ENCODE measurements around the gene LGALS7B.
A peak's percentile ranks its signal among the peaks of the same experiment; 100 is the strongest.
"Not testable (repeated sequence)": the region's sequence is repeated elsewhere in the genome, so short reads cannot be mapped to it uniquely, and the experiment has no call there.

The LGALS7B gene

GRCh38 chr19:38770228-38770948 is 18.6 kb upstream of the LGALS7B start:
- DNase-seq = not testable (repeated sequence)

- not testable (repeated sequence) for DNase-seq
Measured at GRCh38 chr19:38770949-38771275, 18.1 kb upstream of the LGALS7B start.

GRCh38 chr19:38771569-38771968 is 17.4 kb upstream of the LGALS7B start:
- DNase-seq = not testable (repeated sequence)

GRCh38 chr19:38773469-38774177 is 15.4 kb upstream of the LGALS7B start, which contains the start of gene LGALS7:
Gene LGALS7 (minus strand): TSS chr19:38773517. CDS start chr19:38773492, 25 bp downstream.
- DNase-seq = no peak

DNA sequence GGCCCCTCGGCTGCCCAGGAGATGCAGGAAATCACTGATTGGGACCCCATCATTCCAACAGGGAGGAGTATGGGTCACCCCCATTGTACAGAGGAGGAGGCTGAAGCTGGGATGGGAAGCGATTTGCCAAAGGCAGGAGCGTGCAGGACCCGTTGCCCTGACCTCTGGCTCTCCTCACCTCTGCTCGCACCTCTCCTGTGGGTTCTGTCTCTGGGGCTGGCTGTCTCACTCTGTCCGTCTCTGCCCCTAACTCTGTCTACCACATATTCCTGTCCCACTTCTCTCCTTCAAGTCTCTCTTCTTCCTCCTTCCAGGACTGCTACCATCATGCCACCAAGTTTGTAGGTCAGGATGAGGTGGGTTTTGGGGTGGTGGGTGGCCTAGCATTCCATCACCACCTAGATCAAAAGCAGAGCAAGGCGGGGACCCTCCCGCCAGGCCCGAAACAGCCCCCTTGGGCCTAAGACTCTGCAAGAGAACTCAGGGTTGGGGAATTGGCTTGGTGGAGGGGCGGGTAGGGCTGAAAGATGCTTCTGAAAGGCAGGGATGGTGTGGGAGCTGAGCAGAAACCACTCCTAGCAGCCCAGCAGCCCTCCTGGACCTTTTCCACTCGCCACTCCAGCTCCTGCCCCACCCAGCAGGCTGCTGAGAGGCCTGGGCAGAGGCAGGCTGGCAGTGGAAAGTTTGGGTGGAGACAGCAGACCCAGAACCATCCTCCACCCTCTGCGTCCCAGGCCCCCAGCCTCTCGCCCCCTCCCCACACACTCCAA is 14.6 kb upstream of the LGALS7B start:
- DNase-seq = no peak

- DNase-seq = no peak
Measured at GRCh38 chr19:38778733-38779132, 10.3 kb upstream of the LGALS7B start.

DNA sequence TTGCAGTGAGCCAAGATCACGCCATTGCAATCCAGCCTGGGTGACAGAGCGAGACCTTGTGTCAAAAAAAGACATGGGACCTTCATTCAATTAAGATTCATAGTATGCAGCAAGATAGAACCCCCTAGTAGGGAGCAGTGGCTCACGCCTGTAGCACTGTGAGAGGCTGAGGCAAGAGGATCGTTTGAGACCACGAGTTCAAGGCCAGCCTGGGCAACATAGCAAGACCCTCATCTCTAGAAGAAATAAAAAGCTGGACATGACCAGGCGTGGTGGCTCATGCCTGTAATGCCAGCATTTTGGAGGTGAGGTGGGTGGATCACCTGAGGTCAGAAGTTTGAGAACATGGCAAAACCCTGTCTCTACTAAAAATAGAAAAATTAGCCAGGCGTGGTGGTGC is 8.6 kb upstream of the LGALS7B start:
- DNase-seq = no peak

DNA sequence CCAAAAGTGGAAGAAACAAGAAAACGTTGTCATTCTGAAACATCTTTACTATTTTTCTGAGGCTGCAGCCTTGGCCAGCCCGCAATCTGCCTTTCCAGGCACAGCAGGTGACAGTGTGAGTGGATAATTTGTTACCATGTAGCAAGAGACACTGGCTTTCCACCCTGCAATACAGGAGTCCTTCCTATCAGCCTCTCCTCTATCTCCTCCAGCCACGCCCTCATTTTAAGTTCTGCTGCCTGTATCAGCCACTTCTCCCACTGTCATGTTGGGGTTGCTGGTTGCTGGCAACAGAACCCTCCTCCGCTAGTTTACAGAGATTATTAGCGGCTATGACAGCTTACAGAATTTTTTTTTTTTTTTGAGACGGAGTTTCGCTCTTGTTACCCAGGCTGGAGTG is 7.9 kb upstream of the LGALS7B start:
- DNase-seq = no peak

DNA sequence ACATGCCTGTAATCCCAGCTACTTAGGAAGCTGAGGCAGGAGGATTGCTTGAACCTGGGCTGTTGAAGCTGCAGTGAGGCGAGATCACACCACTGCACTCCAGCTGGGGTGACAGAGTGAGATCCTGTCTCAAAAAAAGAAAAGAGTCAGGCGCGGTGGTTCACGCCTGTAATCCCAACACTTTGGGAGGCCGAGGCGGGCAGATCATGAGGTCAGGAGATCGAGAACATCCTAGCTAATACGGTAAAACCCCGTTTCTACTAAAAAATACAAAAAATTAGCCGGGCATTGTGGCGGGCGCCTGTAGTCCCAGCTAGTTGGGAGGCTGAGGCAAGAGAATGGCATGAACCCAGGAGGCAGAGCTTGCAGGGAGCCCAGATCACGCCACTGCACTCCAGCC is 6.8 kb upstream of the LGALS7B start:
- not testable (repeated sequence) for DNase-seq

DNA sequence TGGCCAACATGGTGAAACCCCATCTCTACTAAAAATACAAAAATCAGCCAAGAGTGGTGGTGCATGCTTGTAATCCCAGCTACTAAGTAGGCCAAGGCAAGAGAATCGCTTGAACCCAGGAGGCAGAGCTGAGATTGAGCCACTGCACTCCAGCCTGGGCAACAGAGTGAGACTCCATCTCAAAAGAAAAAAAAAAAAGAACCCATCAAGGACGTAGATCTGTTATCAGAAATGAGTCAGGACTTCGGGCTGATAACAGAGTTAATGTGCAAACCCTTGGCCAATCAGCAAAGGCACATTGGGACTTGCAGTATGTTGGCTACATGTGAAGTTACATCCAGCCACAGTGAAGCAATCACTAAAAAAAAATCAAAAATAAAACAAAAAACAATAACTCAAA is 4.8 kb upstream of the LGALS7B start:
- DNase-seq = no peak

DNA sequence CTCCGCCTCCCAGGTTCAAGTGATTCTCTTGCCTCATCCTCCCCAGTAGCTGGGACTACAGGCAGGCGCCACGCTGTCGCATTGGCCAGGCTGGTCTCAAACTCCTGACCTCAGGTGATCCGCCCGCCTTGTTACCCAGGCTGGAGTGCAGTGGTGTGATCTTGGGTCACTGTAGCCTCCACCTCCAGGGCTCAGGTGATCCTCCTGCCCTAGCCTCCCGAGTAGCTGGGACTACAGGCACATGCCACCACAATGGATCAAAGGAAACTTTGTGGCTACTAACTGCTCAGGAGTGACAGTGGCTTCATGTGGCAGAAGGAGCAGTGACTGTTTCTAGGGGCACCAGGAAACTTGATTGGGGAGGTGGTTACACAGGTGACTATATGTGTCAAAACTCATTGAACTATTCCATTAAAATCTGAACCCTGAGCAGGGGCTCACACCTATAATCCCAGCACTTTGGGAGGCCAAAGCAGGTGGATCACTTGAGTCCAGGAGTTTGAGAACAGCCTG is 3.8 kb upstream of the LGALS7B start:
- DNase-seq = no peak

GRCh38 chr19:38786061-38786460 is 2.9 kb upstream of the LGALS7B start:
- not testable (repeated sequence) for DNase-seq

DNA sequence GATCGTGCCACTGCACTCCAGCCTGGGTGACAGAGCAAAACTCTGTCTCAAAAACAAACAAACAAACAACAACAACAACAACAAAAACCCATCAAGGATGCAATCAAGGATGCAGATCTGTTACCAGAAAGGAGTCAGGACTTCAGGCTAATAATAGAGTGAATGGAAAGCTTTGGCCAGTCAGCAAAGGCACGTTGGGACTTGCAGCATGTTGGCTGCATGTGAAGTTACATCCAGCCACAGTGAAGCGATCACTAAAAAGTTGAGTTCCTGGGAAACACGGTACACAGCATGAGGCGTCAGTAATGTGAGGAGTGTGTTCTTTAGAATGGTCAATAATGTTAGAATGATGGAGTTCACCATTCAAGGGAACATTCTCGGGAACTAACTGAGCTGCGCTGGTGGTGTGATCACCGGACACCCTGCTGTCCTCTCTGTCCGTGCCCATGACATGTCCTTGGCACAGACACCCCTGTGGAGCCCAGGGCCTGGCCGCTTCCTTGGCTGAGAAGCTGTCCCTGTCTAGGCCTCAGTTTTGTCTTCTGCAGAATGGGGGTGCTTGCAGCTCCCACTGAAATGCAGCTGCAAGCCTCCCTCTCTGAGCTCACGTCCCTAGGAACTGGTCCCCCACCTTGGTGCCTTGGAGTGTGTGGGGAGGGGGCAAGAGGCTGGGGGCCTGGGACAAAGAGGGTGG is 2.3 kb upstream of the LGALS7B start:
- DNase-seq = no peak

DNA sequence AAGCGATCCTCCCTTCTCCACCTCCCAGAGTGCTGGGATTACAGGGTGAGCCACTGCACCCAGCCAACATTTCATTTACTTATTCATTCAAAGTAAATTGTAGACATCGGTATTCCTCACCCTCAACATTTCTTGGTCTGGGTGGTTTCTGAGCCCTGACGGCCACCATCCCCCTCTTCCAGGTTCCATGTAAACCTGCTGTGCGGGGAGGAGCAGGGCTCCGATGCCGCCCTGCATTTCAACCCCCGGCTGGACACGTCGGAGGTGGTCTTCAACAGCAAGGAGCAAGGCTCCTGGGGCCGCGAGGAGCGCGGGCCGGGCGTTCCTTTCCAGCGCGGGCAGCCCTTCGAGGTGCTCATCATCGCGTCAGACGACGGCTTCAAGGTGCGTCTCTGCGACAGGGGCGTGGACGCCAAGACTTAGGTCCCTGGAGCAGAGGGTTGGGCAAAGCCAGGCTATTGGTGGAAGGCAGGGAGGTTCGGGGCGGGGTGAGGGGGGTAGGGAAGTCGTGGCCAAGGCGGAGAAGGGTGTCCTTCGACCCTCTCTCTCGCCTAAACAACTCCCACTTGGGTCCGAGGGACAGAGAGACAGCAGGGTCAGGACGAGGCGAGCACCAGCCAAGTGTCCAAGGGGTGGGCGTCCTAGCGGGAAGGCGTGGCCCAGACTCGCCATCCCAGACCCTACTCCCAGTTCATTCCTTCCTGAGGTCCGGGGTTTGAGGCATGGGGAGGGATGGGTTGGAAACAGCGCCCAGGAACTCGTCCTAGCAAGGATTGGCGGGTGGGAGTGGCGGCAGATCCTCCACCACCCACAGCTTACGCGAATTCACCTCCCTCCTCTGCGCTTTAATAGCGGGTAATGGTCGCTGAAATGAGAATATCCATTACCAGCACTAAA is 1.8 kb downstream of the LGALS7B start:
- not testable (repeated sequence) for DNase-seq

- not testable (repeated sequence) for DNase-seq
Measured at GRCh38 chr19:38791451-38792064, 2.6 kb downstream of the LGALS7B start.

- DNase-seq = peak; percentile 15
Measured at GRCh38 chr19:38792250-38793111, 3.5 kb downstream of the LGALS7B start.

DNA sequence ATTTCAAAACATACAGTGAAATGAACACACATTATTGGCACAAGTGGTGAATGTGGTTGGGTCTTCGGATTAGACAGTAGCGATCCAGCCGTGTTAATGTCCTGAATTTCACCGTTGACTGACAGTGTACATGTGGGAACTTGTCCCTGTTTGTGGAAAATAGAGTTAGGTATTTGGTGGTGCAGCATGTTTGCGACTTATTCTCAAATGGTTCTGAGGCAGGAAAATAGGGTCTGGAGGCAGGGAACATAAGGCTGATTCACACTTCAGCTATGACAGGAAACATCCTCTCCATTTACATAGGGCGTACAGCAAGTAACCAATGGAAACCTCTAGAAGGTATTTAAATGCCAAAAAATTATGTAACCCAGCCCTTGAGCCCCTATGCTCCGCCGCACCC is 4.2 kb downstream of the LGALS7B start:
- DNase-seq = no peak

DNA sequence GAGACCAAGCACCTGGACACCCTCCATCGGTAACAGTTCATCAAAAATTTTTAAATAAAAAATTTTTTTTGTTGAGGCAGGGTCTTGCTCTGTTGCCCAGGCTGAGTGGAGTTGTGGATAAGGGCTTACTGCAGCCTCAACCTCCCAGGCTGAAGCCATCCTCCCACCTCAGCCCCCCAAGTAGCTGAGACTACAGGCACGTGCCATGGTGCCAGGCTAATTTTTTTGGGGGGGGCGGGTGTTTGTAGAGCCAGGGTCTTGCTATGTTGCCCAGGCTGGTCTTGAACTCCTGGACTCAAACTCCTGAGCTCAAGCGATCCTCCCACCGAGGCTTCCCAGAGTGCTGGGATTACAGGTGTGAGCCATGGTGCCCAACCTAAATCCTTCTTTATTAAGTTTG is 4.7 kb downstream of the LGALS7B start:
- no peak for DNase-seq

- DNase-seq = no peak
Measured at GRCh38 chr19:38795549-38795948, 6.5 kb downstream of the LGALS7B start.

DNA sequence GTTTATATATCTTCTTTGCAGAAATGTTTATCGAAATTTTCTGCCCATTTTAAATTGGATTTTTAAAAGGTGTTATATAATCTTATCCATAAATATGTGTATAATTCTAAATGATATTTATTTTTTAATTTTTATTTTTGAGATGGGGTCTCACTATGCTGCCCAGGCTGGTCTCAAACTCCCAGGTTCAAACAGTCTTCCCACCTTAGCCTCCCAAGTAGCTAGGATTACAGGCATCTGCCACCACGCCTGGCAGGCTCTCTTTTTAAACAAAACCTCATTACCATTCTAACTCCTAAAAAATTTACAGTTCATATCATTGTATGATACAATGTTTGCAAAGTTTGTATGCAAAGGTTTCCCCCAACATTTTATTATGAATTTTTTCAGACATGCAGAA is 7.2 kb downstream of the LGALS7B start:
- DNase-seq = no peak

All from activated CD4-positive, alpha-beta T cell treated with anti-CD3 and anti-CD28 coated beads, Interleukin-10, Interleukin-2, amounts not matched to agents 100 ng/mL and 50 ng/mL, durations not matched to agents 16 hours and 8 hours (primary cell).